Cardiac muscle cell (in vitro differentiated cells and primary cell): ENCODE measurements around the gene RGS7. TPM values are rescaled to one million over a fixed set of nuclear protein-coding genes. Genes with fewer than 3 reads are reported as not detected.
"Not testable (repeated sequence)": the region's sequence is repeated elsewhere in the genome, so short reads cannot be mapped to it uniquely, and the experiment has no call there.

ENCODE experiments used
- DNase-seq, 2 donors: peaks; one replicate each; pipeline versions ENCODE4 v3.0.0 to v3.0.0-alpha.2; 2010 to 2017; ENCODE audit warnings: low read depth in 1 of 2, low spot score in 1 of 2
- H3K27ac ChIP-seq: fragments of 200-600 bp; sonication (generic); 2 replicates; pipeline ENCODE4 v1.5.1; 2016
- H3K27me3 ChIP-seq: fragments of 200-600 bp; sonication (generic); 2 replicates; pipeline ENCODE4 v1.6.0; 2016; ENCODE audit warnings: control low read depth
- H3K36me3 ChIP-seq: fragments of 200-600 bp; sonication (generic); 2 replicates; pipeline ENCODE4 v1.5.1; 2016; ENCODE audit warnings: control low read depth
- H3K4me1 ChIP-seq: fragments of 200-600 bp; sonication (generic); 2 replicates; pipeline ENCODE4 v1.8.1; 2017; ENCODE audit warnings: low read depth, mild to moderate bottlenecking, mixed run types
- H3K4me3 ChIP-seq: fragments of 200-600 bp; sonication (generic); 2 replicates; pipeline ENCODE4 v1.5.1; 2016; ENCODE audit warnings: mild to moderate bottlenecking
- H3K9me3 ChIP-seq: fragments of 200-600 bp; sonication (generic); 2 replicates; pipeline ENCODE4 v1.5.1; 2017; ENCODE audit warnings: low read depth, mild to moderate bottlenecking, control low read depth
- polyA plus RNA-seq: library from polyadenylated mRNA; unstranded; fragments of >200 nt; fragmentation: Nextera tagmentation; extraction: Ambion mirVana; gene quantifications from 2 replicates; pipeline ENCODE4 v1.2.1, GENCODE V29; 2016
- total RNA-seq: library from RNA; depleted of rRNA; stranded (reverse); fragments of >200 nt; gene quantifications from 2 replicates; pipeline ENCODE4 v1.2.3, GENCODE V29; 2016
- TF ChIP-seq, protein P1 (sequence below): IDR thresholded peaks from 2 replicates; pipeline ENCODE4 v1.5.1; 2012; ENCODE audit warnings: low read depth, mild to moderate bottlenecking, low read length

Gene RGS7
- total and polyA plus RNA-seq, 2 experiments from 2014 or later = not detected

DNA sequence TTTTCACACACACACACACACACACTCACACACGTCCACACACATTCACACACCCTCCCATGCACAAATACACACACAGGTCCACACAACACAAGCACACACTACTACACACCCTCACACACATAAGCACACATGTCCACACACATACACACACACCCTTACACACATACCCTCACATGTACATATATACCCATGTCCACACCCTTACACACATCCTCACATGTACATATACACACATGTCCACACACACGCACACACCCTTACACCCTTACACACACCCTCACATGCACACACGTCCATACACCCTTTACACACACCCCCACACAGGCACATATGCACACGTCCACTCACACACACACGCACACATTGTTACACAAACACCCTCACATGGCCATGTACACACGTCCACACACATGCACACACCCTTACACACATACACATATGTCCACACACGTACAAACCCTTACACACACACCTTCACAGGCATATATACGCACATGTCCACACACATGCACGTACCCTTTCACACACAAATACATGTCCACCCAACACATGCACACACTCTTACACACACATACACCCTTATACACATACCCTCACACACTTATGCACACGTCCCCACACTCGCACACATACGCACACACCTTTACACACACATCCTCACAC, 50.7 kb downstream of the RGS7 start:
- Histone ChIP-seq H3K27ac (no peak overlapping the region), H3K36me3 (no peaks in the 10 kb centered on the region), H3K27me3 (no peaks in the 10 kb centered on the region), H3K4me3 (no peak overlapping the region), H3K4me1 (no peaks in the 10 kb centered on the region), H3K9me3 (no peaks in the 10 kb centered on the region)
- TF ChIP-seq, protein P1, sequence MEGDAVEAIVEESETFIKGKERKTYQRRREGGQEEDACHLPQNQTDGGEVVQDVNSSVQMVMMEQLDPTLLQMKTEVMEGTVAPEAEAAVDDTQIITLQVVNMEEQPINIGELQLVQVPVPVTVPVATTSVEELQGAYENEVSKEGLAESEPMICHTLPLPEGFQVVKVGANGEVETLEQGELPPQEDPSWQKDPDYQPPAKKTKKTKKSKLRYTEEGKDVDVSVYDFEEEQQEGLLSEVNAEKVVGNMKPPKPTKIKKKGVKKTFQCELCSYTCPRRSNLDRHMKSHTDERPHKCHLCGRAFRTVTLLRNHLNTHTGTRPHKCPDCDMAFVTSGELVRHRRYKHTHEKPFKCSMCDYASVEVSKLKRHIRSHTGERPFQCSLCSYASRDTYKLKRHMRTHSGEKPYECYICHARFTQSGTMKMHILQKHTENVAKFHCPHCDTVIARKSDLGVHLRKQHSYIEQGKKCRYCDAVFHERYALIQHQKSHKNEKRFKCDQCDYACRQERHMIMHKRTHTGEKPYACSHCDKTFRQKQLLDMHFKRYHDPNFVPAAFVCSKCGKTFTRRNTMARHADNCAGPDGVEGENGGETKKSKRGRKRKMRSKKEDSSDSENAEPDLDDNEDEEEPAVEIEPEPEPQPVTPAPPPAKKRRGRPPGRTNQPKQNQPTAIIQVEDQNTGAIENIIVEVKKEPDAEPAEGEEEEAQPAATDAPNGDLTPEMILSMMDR = no peak
- DNase-seq = no peak

DNA sequence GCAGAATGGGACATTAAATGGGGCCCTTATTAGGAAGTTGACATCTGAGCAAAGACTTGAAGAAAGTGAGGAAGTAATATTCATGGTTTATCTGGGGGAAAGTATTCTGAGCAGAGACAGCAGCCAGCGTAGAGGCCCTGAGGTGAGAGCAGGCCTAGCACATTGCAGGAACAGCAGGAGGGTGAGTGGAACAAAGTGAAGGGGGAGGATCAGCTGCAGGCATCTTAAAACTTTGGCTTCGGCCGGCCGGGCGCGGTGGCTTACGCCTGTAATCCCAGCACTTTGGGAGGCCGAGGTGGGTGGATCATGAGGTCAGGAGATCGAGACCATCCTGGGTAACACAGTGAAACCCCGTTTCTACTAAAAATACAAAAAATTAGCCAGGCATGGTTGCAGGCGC, 55.0 kb downstream of the RGS7 start:
- not testable (repeated sequence) for H3K9me3 ChIP-seq, H3K27me3 ChIP-seq, H3K4me1 ChIP-seq, H3K27ac ChIP-seq, DNase-seq, H3K36me3 ChIP-seq, H3K4me3 ChIP-seq

DNA sequence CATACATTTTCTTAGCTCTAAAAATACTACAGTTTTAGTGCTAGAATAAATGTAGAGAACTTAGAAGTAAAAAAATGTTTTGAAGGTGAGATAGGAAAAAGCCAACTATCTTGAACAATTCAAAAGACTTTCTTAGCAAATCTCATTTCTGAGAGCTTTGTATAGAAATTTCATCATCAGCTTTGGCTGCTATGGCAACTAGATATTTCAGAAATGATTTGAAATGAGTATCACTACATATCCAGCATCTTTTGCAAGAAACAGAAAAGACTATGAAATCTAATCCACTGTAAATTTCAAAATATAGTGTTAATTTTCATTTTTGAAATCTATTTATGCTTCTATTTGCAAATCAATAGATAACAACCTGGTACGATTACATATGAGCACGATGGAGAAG, 57.7 kb downstream of the RGS7 start:
- no peak overlapping the region for H3K4me3 ChIP-seq
- H3K27ac ChIP-seq = no peak overlapping the region
- H3K36me3 ChIP-seq = no peaks in the 10 kb centered on the region
- H3K4me1 ChIP-seq = no peaks in the 10 kb centered on the region
- no peaks in the 10 kb centered on the region for H3K27me3 ChIP-seq
- no peak for DNase-seq
- TF ChIP-seq, protein P1 = no peak
- H3K9me3 ChIP-seq = no peaks in the 10 kb centered on the region

DNA sequence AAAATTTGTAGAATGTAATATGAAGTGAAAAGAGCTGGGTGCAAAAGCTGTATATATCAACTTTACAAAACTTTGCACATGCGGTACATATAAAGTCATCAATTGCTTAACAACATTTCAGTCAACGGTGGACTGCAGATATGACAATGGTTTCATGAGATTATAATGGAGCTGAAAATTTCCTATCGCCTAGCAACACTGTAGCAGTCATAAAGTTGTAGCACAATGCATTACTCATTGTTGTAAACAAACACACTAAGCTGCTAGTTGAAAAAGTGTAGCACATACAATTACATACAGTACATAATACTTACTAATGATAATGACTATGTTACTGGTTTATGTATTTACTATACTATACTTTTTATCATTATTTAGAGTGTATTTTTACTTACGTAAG, 64.0 kb downstream of the RGS7 start:
- TF ChIP-seq, protein P1 = no peak
- H3K36me3 ChIP-seq = no peaks in the 10 kb centered on the region
- H3K27ac ChIP-seq = no peak overlapping the region
- no peak overlapping the region for H3K4me3 ChIP-seq
- H3K9me3 ChIP-seq = no peaks in the 10 kb centered on the region
- no peaks in the 10 kb centered on the region for H3K27me3 ChIP-seq
- no peaks in the 10 kb centered on the region for H3K4me1 ChIP-seq
- no peak for DNase-seq

DNA sequence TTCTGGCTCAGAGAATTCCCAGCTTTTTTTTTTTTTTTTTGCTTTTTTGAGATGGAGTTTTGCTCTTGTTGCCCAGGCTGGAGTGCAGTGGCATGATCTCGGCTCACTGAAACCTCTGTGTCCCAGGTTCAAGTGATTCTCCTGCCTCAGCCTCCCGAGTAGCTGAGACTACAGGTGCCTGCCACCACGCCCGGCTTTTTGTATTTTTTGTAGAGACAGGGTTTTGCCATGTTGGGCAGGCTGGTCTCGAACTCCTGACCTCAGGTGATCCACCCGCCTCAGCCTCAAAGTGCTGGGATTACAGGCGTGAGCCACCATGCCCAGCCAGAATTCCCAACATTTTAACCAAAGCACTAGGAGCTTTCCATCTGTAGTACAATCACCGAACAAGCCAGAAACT, 65.5 kb downstream of the RGS7 start:
- DNase-seq, H3K4me1 ChIP-seq, H3K9me3 ChIP-seq, H3K27ac ChIP-seq, H3K36me3 ChIP-seq, H3K4me3 ChIP-seq, H3K27me3 ChIP-seq: not testable (repeated sequence)

DNA sequence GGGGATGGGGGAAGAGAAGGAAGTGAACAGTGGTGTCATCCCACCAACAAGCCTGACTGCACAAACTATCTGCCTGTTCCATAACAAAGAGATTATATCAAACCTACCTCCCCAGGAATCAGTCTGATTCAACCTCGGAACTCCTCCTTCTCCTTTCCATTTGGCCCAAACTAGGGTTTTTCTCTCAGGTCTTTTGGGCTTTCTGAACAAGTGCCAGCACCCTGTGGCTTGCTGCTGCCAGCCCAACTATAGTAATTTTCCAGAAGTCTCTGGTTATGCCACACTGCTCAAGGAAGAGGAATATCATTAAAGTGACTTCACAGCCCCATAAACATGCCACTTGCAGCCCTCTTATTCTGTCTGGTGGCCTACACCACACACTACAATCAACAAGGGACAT, 70.5 kb downstream of the RGS7 start:
- H3K27ac ChIP-seq = no peak overlapping the region
- H3K4me3 ChIP-seq = no peak overlapping the region
- H3K36me3 ChIP-seq = no peaks in the 10 kb centered on the region
- H3K4me1 ChIP-seq = no peaks in the 10 kb centered on the region
- H3K9me3 ChIP-seq = no peaks in the 10 kb centered on the region
- no peak for DNase-seq
- H3K27me3 ChIP-seq = no peaks in the 10 kb centered on the region
- TF ChIP-seq, protein P1 = no peak

DNA sequence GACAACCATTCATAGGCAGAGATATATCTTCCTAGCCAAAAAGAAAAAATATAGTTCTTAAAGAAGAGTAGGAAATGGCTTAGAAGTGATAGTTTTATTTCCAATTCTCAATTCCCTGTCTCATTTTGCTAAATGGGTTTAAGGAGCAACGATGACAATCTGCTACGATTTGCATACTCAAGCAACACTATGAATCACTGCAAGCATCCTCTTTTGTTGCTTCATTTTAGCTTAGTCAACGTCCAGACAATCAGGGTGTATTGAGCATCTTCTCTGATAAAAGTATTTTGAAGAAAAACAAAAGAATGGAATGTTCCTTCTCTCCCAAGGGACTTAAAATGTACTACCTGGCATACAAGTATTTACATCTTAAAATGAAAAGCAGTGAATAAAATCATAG, 80.6 kb downstream of the RGS7 start:
- Histone ChIP-seq H3K27ac (no peak overlapping the region), H3K36me3 (no peaks in the 10 kb centered on the region), H3K4me3 (no peak overlapping the region), H3K4me1 (no peaks in the 10 kb centered on the region), H3K27me3 (no peaks in the 10 kb centered on the region), H3K9me3 (no peaks in the 10 kb centered on the region)
- DNase-seq = no peak
- TF ChIP-seq, protein P1 = no peak
